Measurements from ENCODE around the gene TRIM36. TPM values are rescaled to one million over a fixed set of nuclear protein-coding genes. Genes with fewer than 3 reads are reported as not detected.

Gene TRIM36
- total RNA-seq, 1 donor from 2014 or later, result 99.4 TPM

- peaks cover 1% of the 10 kb centered on the region for H3K27me3 Mint-ChIP-seq (ENCODE audit: unreplicated experiment)
- peaks cover 19% of the 10 kb centered on the region for H3K36me3 Mint-ChIP-seq (ENCODE audit: unreplicated experiment)
- no peak overlapping the region for H3K27ac Mint-ChIP-seq (ENCODE audit: unreplicated experiment)
- TF ChIP-seq CTCF (IDR thresholded peaks at IDR 0.05; ENCODE audit: partially characterized antibody, unreplicated experiment), result no peak
- no peaks in the 10 kb centered on the region for H3K4me1 Mint-ChIP-seq (ENCODE audit: low read depth, unreplicated experiment)
- no peak overlapping the region for H3K4me3 Mint-ChIP-seq (ENCODE audit: unreplicated experiment)
- DNase-seq, result no peak
- peaks cover 2% of the 10 kb centered on the region for H3K9me3 Mint-ChIP-seq (ENCODE audit: unreplicated experiment)
Observed at GRCh38 chr5:115160975-115161475, 8.7 kb downstream of the TRIM36 start.

- H3K27ac Mint-ChIP-seq (ENCODE audit: unreplicated experiment), result no peak overlapping the region
Observed at GRCh38 chr5:115151208-115151805, 18.4 kb downstream of the TRIM36 start.

GRCh38 chr5:115150512-115150911 lies 19.2 kb downstream of the TRIM36 start:
- no peak for DNase-seq
- Mint-ChIP-seq H3K27ac (ENCODE audit: unreplicated experiment) (peak overlapping the region; percentile 5), H3K4me3 (ENCODE audit: unreplicated experiment) (no peak overlapping the region)

More at GRCh38 chr5:115151208-115151805, 18.4 kb downstream of the TRIM36 start:
- Mint-ChIP-seq H3K9me3 (ENCODE audit: unreplicated experiment) (peaks cover 4% of the 10 kb centered on the region), H3K27me3 (ENCODE audit: unreplicated experiment) (peaks cover 7% of the 10 kb centered on the region), H3K36me3 (ENCODE audit: unreplicated experiment) (peaks cover 41% of the 10 kb centered on the region), H3K4me1 (ENCODE audit: low read depth, unreplicated experiment) (no peaks in the 10 kb centered on the region), H3K4me3 (ENCODE audit: unreplicated experiment) (no peak overlapping the region)
- no peak for DNase-seq
- TF ChIP-seq CTCF (IDR thresholded peaks at IDR 0.05; ENCODE audit: partially characterized antibody, unreplicated experiment), result no peak

GRCh38 chr5:115147052-115147451 lies 22.7 kb downstream of the TRIM36 start:
- Mint-ChIP-seq H3K9me3 (ENCODE audit: unreplicated experiment) (no peaks in the 10 kb centered on the region), H3K4me1 (ENCODE audit: low read depth, unreplicated experiment) (no peaks in the 10 kb centered on the region), H3K27ac (ENCODE audit: unreplicated experiment) (no peak overlapping the region), H3K36me3 (ENCODE audit: unreplicated experiment) (peaks cover 11% of the 10 kb centered on the region), H3K27me3 (ENCODE audit: unreplicated experiment) (no peaks in the 10 kb centered on the region), H3K4me3 (ENCODE audit: unreplicated experiment) (no peak overlapping the region)
- no peak for DNase-seq
- TF ChIP-seq CTCF (IDR thresholded peaks at IDR 0.05; ENCODE audit: partially characterized antibody, unreplicated experiment), result no peak

More at GRCh38 chr5:115150512-115150911, 19.2 kb downstream of the TRIM36 start:
- TF ChIP-seq CTCF (IDR thresholded peaks at IDR 0.05; ENCODE audit: partially characterized antibody, unreplicated experiment), result no peak
- Mint-ChIP-seq H3K36me3 (ENCODE audit: unreplicated experiment) (peaks cover 34% of the 10 kb centered on the region), H3K4me1 (ENCODE audit: low read depth, unreplicated experiment) (no peaks in the 10 kb centered on the region), H3K9me3 (ENCODE audit: unreplicated experiment) (peaks cover 4% of the 10 kb centered on the region), H3K27me3 (ENCODE audit: unreplicated experiment) (peaks cover 7% of the 10 kb centered on the region)

- H3K9me3 Mint-ChIP-seq (ENCODE audit: unreplicated experiment), result peaks cover 1% of the 10 kb centered on the region
- no peak for TF ChIP-seq CTCF (IDR thresholded peaks at IDR 0.05; ENCODE audit: partially characterized antibody, unreplicated experiment)
- H3K36me3 Mint-ChIP-seq (ENCODE audit: unreplicated experiment), result no peaks in the 10 kb centered on the region
- H3K4me3 Mint-ChIP-seq (ENCODE audit: unreplicated experiment), result no peak overlapping the region
- no peak overlapping the region for H3K27ac Mint-ChIP-seq (ENCODE audit: unreplicated experiment)
- H3K4me1 Mint-ChIP-seq (ENCODE audit: low read depth, unreplicated experiment), result no peaks in the 10 kb centered on the region
- DNase-seq, result no peak
- H3K27me3 Mint-ChIP-seq (ENCODE audit: unreplicated experiment), result no peaks in the 10 kb centered on the region
Observed at GRCh38 chr5:115136294-115136693, 33.4 kb downstream of the TRIM36 start.

Measured in glutamatergic neuron (in vitro differentiated cells).